Measurements from ENCODE around the gene NIM1K.
A peak's percentile ranks its signal among the peaks of the same experiment; 100 is the strongest.
"Not testable (repeated sequence)": the region's sequence is repeated elsewhere in the genome, so short reads cannot be mapped to it uniquely, and the experiment has no call there.

The NIM1K gene

GRCh38 chr5:43191740-43192557 lies at the start of gene NIM1K:
Gene NIM1K (plus strand): TSS chr5:43192225. CDS start chr5:43245776, 53,551 bp downstream.
- peak within 1 kb of the TSS; percentile 77 for H3K27ac Mint-ChIP-seq
- no peaks in the 10 kb centered on the region for H3K9me3 Mint-ChIP-seq
- H3K27me3 Mint-ChIP-seq (ENCODE audit: low read depth): peaks cover 16% of the 10 kb centered on the region
- peaks cover 28% of the 10 kb centered on the region for H3K4me1 Mint-ChIP-seq (ENCODE audit: low read depth)
- H3K4me3 Mint-ChIP-seq: peak within 1 kb of the TSS; percentile 83
- H3K36me3 Mint-ChIP-seq (ENCODE audit: low read depth): no peaks in the 10 kb centered on the region

- no peak overlapping the region for H3K4me3 Mint-ChIP-seq
- H3K27ac Mint-ChIP-seq: no peak overlapping the region
- peaks cover 10% of the 10 kb centered on the region for H3K4me1 Mint-ChIP-seq (ENCODE audit: low read depth)
- H3K36me3 Mint-ChIP-seq (ENCODE audit: low read depth): peaks cover 26% of the 10 kb centered on the region
- H3K9me3 Mint-ChIP-seq: no peaks in the 10 kb centered on the region
- H3K27me3 Mint-ChIP-seq (ENCODE audit: low read depth): no peaks in the 10 kb centered on the region
Measured at GRCh38 chr5:43145071-43145470, 47.0 kb upstream of the NIM1K start.

- Mint-ChIP-seq H3K4me3 (no peak overlapping the region), H3K4me1 (ENCODE audit: low read depth) (peaks cover 7% of the 10 kb centered on the region), H3K27ac (no peak overlapping the region), H3K27me3 (ENCODE audit: low read depth) (no peaks in the 10 kb centered on the region), H3K36me3 (ENCODE audit: low read depth) (peaks cover 19% of the 10 kb centered on the region), H3K9me3 (no peaks in the 10 kb centered on the region)
Measured at GRCh38 chr5:43146958-43147357, 45.1 kb upstream of the NIM1K start.

GRCh38 chr5:43148417-43148816 lies 43.6 kb upstream of the NIM1K start:
- Mint-ChIP-seq H3K27me3 (ENCODE audit: low read depth) (no peaks in the 10 kb centered on the region), H3K4me1 (ENCODE audit: low read depth) (peaks cover 5% of the 10 kb centered on the region)

GRCh38 chr5:43149231-43149630 lies 42.8 kb upstream of the NIM1K start:
- Mint-ChIP-seq H3K4me3 (no peak overlapping the region), H3K4me1 (ENCODE audit: low read depth) (peaks cover 3% of the 10 kb centered on the region), H3K27ac (no peak overlapping the region), H3K9me3 (no peaks in the 10 kb centered on the region), H3K36me3 (ENCODE audit: low read depth) (peaks cover 18% of the 10 kb centered on the region), H3K27me3 (ENCODE audit: low read depth) (no peaks in the 10 kb centered on the region)

More at GRCh38 chr5:43148417-43148816, 43.6 kb upstream of the NIM1K start:
- Mint-ChIP-seq H3K27ac (no peak overlapping the region), H3K9me3 (no peaks in the 10 kb centered on the region), H3K36me3 (ENCODE audit: low read depth) (peaks cover 20% of the 10 kb centered on the region), H3K4me3 (no peak overlapping the region)

- no peaks in the 10 kb centered on the region for H3K9me3 Mint-ChIP-seq
- peaks cover 3% of the 10 kb centered on the region for H3K4me1 Mint-ChIP-seq (ENCODE audit: low read depth)
- H3K27me3 Mint-ChIP-seq (ENCODE audit: low read depth): no peaks in the 10 kb centered on the region
- H3K36me3 Mint-ChIP-seq (ENCODE audit: low read depth): peaks cover 12% of the 10 kb centered on the region
- H3K4me3 Mint-ChIP-seq: no peak overlapping the region
- H3K27ac Mint-ChIP-seq: no peak overlapping the region
Measured at GRCh38 chr5:43150075-43150474, 42.0 kb upstream of the NIM1K start.

GRCh38 chr5:43150748-43151147 lies 41.3 kb upstream of the NIM1K start:
- Mint-ChIP-seq H3K27ac (no peak overlapping the region), H3K9me3 (no peaks in the 10 kb centered on the region), H3K4me3 (no peak overlapping the region), H3K27me3 (ENCODE audit: low read depth) (no peaks in the 10 kb centered on the region), H3K4me1 (ENCODE audit: low read depth) (peaks cover 3% of the 10 kb centered on the region), H3K36me3 (ENCODE audit: low read depth) (peaks cover 13% of the 10 kb centered on the region)

GRCh38 chr5:43152946-43153345 lies 39.1 kb upstream of the NIM1K start:
- Mint-ChIP-seq H3K27ac (no peak overlapping the region), H3K27me3 (ENCODE audit: low read depth) (no peaks in the 10 kb centered on the region), H3K36me3 (ENCODE audit: low read depth) (peaks cover 14% of the 10 kb centered on the region), H3K9me3 (no peaks in the 10 kb centered on the region), H3K4me1 (ENCODE audit: low read depth) (peaks cover 3% of the 10 kb centered on the region), H3K4me3 (no peak overlapping the region)

GRCh38 chr5:43154469-43154868 lies 37.6 kb upstream of the NIM1K start:
- H3K36me3 Mint-ChIP-seq (ENCODE audit: low read depth): peaks cover 13% of the 10 kb centered on the region
- no peak overlapping the region for H3K27ac Mint-ChIP-seq
- peaks cover 2% of the 10 kb centered on the region for H3K4me1 Mint-ChIP-seq (ENCODE audit: low read depth)
- no peaks in the 10 kb centered on the region for H3K27me3 Mint-ChIP-seq (ENCODE audit: low read depth)
- no peak overlapping the region for H3K4me3 Mint-ChIP-seq
- H3K9me3 Mint-ChIP-seq: no peaks in the 10 kb centered on the region

- H3K9me3 Mint-ChIP-seq: no peaks in the 10 kb centered on the region
- no peak overlapping the region for H3K4me3 Mint-ChIP-seq
- peaks cover 13% of the 10 kb centered on the region for H3K36me3 Mint-ChIP-seq (ENCODE audit: low read depth)
- no peak overlapping the region for H3K27ac Mint-ChIP-seq
- no peaks in the 10 kb centered on the region for H3K27me3 Mint-ChIP-seq (ENCODE audit: low read depth)
- peaks cover 2% of the 10 kb centered on the region for H3K4me1 Mint-ChIP-seq (ENCODE audit: low read depth)
Measured at GRCh38 chr5:43155394-43156096, 36.5 kb upstream of the NIM1K start.

- no peaks in the 10 kb centered on the region for H3K27me3 Mint-ChIP-seq (ENCODE audit: low read depth)
- H3K9me3 Mint-ChIP-seq: no peaks in the 10 kb centered on the region
- H3K27ac Mint-ChIP-seq: no peak overlapping the region
- no peak overlapping the region for H3K4me3 Mint-ChIP-seq
- peaks cover 8% of the 10 kb centered on the region for H3K4me1 Mint-ChIP-seq (ENCODE audit: low read depth)
- H3K36me3 Mint-ChIP-seq (ENCODE audit: low read depth): peaks cover 19% of the 10 kb centered on the region
Measured at GRCh38 chr5:43156388-43156787, 35.6 kb upstream of the NIM1K start.

- H3K4me1 Mint-ChIP-seq (ENCODE audit: low read depth): peaks cover 11% of the 10 kb centered on the region
- no peak overlapping the region for H3K4me3 Mint-ChIP-seq
- H3K27ac Mint-ChIP-seq: no peak overlapping the region
- no peaks in the 10 kb centered on the region for H3K9me3 Mint-ChIP-seq
- H3K27me3 Mint-ChIP-seq (ENCODE audit: low read depth): no peaks in the 10 kb centered on the region
- H3K36me3 Mint-ChIP-seq (ENCODE audit: low read depth): peaks cover 23% of the 10 kb centered on the region
Measured at GRCh38 chr5:43157068-43157467, 35.0 kb upstream of the NIM1K start.

GRCh38 chr5:43161244-43161643 lies 30.8 kb upstream of the NIM1K start:
- Mint-ChIP-seq H3K9me3 (no peaks in the 10 kb centered on the region), H3K4me1 (ENCODE audit: low read depth) (peaks cover 11% of the 10 kb centered on the region), H3K4me3 (no peak overlapping the region), H3K27ac (peak overlapping the region; percentile 53), H3K36me3 (ENCODE audit: low read depth) (peaks cover 31% of the 10 kb centered on the region), H3K27me3 (ENCODE audit: low read depth) (no peaks in the 10 kb centered on the region)

GRCh38 chr5:43164801-43165200 lies 27.2 kb upstream of the NIM1K start:
- H3K4me3 Mint-ChIP-seq; H3K27me3 Mint-ChIP-seq (ENCODE audit: low read depth); H3K27ac Mint-ChIP-seq; H3K4me1 Mint-ChIP-seq (ENCODE audit: low read depth); H3K9me3 Mint-ChIP-seq: not testable (repeated sequence)
- H3K36me3 Mint-ChIP-seq (ENCODE audit: low read depth): peaks cover 36% of the 10 kb centered on the region

- Mint-ChIP-seq H3K4me1 (ENCODE audit: low read depth) (peaks cover 9% of the 10 kb centered on the region), H3K4me3 (no peak overlapping the region), H3K27ac (no peak overlapping the region), H3K9me3 (no peaks in the 10 kb centered on the region), H3K27me3 (ENCODE audit: low read depth) (no peaks in the 10 kb centered on the region), H3K36me3 (ENCODE audit: low read depth) (peaks cover 36% of the 10 kb centered on the region)
Measured at GRCh38 chr5:43165323-43165722, 26.7 kb upstream of the NIM1K start.

Data from T-helper 1 cell treated with Interleukin-12 subunit alpha and Interleukin-12 subunit beta and Interleukin-4 antibody, amounts not matched to agents 30 μg/mL and 1 μg/mL, for 36 hours (primary cell).